T-helper 9 cell (primary cell): ENCODE results near the gene SPRY2.

Experiments used
- DNase-seq: peaks from one replicate; pipeline ENCODE4 v3.0.0-alpha.2; 2020

SPRY2 gene

GRCh38 chr13:80312012-80312704 lies 28.8 kb downstream of the SPRY2 start:
- no peak for DNase-seq

- DNase-seq, result no peak
Observed at GRCh38 chr13:80309926-80310325, 31.0 kb downstream of the SPRY2 start.

GRCh38 chr13:80307401-80307987 lies 33.4 kb downstream of the SPRY2 start:
- no peak for DNase-seq

GRCh38 chr13:80306337-80306972 lies 34.5 kb downstream of the SPRY2 start:
- no peak for DNase-seq

GRCh38 chr13:80305737-80306136 lies 35.2 kb downstream of the SPRY2 start:
- DNase-seq, result no peak

- no peak for DNase-seq
Observed at GRCh38 chr13:80303225-80303811, 37.6 kb downstream of the SPRY2 start.

GRCh38 chr13:80299046-80299445 lies 41.9 kb downstream of the SPRY2 start:
- no peak for DNase-seq

- no peak for DNase-seq
Observed at GRCh38 chr13:80297503-80297902, 43.4 kb downstream of the SPRY2 start.

GRCh38 chr13:80297094-80297493 lies 43.8 kb downstream of the SPRY2 start:
- DNase-seq, result no peak

GRCh38 chr13:80296638-80297037 lies 44.3 kb downstream of the SPRY2 start:
- no peak for DNase-seq

GRCh38 chr13:80290591-80290990 lies 50.3 kb downstream of the SPRY2 start:
- no peak for DNase-seq
